Globus pallidus (tissue), 1 donor: Measurements from ENCODE around the gene CSNK1A1L.
A peak's percentile ranks its signal among the peaks of the same experiment; 100 is the strongest.
"Not testable (repeated sequence)": the region's sequence is repeated elsewhere in the genome, so short reads cannot be mapped to it uniquely, and the experiment has no call there.

Source experiments
- DNase-seq: peaks from one replicate; pipeline ENCODE4 v3.0.0-alpha.2; 2015; ENCODE audit warnings: low spot score

Gene CSNK1A1L

GRCh38 chr13:37058910-37059847 lies 46.3 kb downstream of the CSNK1A1L start, which contains the start of gene SUPT20H:
Gene SUPT20H, minus strand, starts transcription at chr13:37059688. Its CDS starts 8,198 bp downstream, at chr13:37051490.
- peak; percentile 88 for DNase-seq

DNA sequence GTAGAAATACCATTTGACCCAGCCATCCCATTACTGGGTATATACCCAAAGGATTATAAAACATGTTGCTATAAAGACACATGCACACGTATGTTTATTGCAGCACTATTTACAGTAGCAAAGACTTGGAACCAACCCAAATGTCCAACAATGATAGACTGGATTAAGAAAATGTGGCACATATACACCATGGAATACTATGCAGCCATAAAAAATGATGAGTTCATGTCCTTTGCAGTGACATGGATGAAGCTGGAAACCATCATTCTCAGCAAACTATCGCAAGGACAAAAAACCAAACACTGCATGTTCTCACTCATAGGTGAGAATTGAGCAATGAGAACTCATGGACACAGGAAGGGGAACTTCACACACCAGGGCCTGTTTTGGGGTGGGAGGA lies 49.2 kb downstream of the CSNK1A1L start:
- not testable (repeated sequence) for DNase-seq
